Left colon (tissue), 2 donors: ENCODE results near the gene SRRM2. TPM values are rescaled to one million over a fixed set of nuclear protein-coding genes. Genes with fewer than 3 reads are reported as not detected.

Source experiments
- total RNA-seq, 2 donors: library from RNA; stranded (reverse); fragmentation: NEBNext Ultra II Directional; extraction: Animal tissue kit (Norgen Biotek cat#: 25700); gene quantifications; one replicate each; pipeline ENCODE4 v1.2.1, GENCODE V29; 2021
- donor health status: DM: no; HTN: no; CAD: no.
- donor health status: DM: yes; HTN: yes; CAD: no.

SRRM2 gene
- total RNA-seq, 2 donors from 2014 or later = 476 to 593 TPM

Other genes with a start within 250 kb of the SRRM2 start
- gene ATP6V0C, start 238.7 kb upstream of the SRRM2 start, total RNA-seq = 100 to 1,000 TPM; 218 to 230 TPM
- gene AMDHD2, start 232.3 kb upstream of the SRRM2 start, total RNA-seq = 10 to 100 TPM; 31.5 to 31.7 TPM
- under 1 TPM; 0.70 TPM for gene CEMP1, start 221.2 kb upstream of the SRRM2 start, total RNA-seq
- gene PDPK1, start 214.6 kb upstream of the SRRM2 start, total RNA-seq = 10 to 100 TPM; 71.1 to 77.4 TPM
- gene KCTD5, start 70.1 kb upstream of the SRRM2 start, total RNA-seq = 10 to 100 TPM; 49.3 to 79.6 TPM
- under 1 TPM; 0.34 to 0.76 TPM for gene PRSS27, start 32.4 kb upstream of the SRRM2 start, total RNA-seq
- gene ELOB, start 24.6 kb downstream of the SRRM2 start, total RNA-seq = 100 to 1,000 TPM; 209 to 336 TPM
- gene PRSS33, start 34.9 kb downstream of the SRRM2 start, total RNA-seq = not detected
- gene PRSS41, start 45.8 kb downstream of the SRRM2 start, total RNA-seq = not detected
- 1 to 10 TPM; 1.7 to 6.4 TPM for gene PRSS21, start 64.6 kb downstream of the SRRM2 start, total RNA-seq
- 10 to 100 TPM; 40.9 to 50.0 TPM for gene ZG16B, start 77.7 kb downstream of the SRRM2 start, total RNA-seq
- gene PRSS22, start 105.5 kb downstream of the SRRM2 start, total RNA-seq = 10 to 100 TPM in 1 of 2 donors, under 1 TPM in 1; 0.78 to 12.9 TPM
- 10 to 100 TPM; 20.7 to 30.8 TPM for gene FLYWCH2, start 130.6 kb downstream of the SRRM2 start, total RNA-seq
- gene FLYWCH1, start 159.3 kb downstream of the SRRM2 start, total RNA-seq = 10 to 100 TPM; 23.0 to 27.3 TPM
- 1 to 10 TPM in 1 of 2 donors, under 1 TPM in 1; 0.89 to 1.1 TPM for gene KREMEN2, start 211.6 kb downstream of the SRRM2 start, total RNA-seq
- 10 to 100 TPM in 1 of 2 donors, 1 to 10 TPM in 1; 8.7 to 12.7 TPM for gene PAQR4, start 216.7 kb downstream of the SRRM2 start, total RNA-seq
- 10 to 100 TPM in 1 of 2 donors, 1 to 10 TPM in 1; 4.4 to 12.6 TPM for gene PKMYT1, start 227.8 kb downstream of the SRRM2 start, total RNA-seq